ENCODE results near the gene DLG2. TPM values are rescaled to one million over a fixed set of nuclear protein-coding genes. Genes with fewer than 3 reads are reported as not detected.

The DLG2 gene
- total RNA-seq, 1 donor from 2014 or later, result 0.43 TPM

GRCh38 chr11:84193706-84194105 lies 1433.4 kb downstream of the DLG2 start:
- no peak for DNase-seq (ENCODE audit: low spot score in 2 of 2)
- no peak overlapping the region for H3K4me3 ChIP-seq
- H3K27me3 ChIP-seq, result no peaks in the 10 kb centered on the region
- H3K4me1 ChIP-seq, result no peaks in the 10 kb centered on the region
- no peaks in the 10 kb centered on the region for H3K36me3 ChIP-seq
- intact Hi-C loops (cut with DNase I), result no loop called here
- no peaks in the 10 kb centered on the region for H3K9me3 ChIP-seq
- H3K27ac ChIP-seq, result no peak overlapping the region
- TF ChIP-seq CTCF (IDR thresholded peaks at IDR 0.05), result no peak

DNA sequence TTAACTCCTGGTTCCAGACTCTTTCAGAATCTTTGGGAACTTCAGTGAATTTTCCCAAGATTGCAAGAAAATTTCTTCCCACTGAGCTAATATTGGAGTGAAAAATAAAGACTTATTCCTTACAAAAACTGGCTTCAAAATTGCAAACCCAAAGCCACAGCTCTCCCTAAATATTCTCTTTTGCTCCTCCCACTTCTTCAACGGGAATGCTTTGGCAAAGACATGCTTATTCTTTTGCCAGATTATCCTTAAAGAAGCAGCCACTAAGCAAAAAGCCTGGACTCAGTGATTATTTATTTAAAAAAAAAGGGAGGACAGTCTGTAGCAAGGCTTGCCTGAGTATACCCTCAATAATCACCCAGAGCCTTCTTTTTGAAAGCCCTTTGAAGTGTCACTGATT lies 1438.6 kb downstream of the DLG2 start:
- Histone ChIP-seq H3K4me1 (no peaks in the 10 kb centered on the region), H3K27me3 (no peaks in the 10 kb centered on the region), H3K27ac (no peak overlapping the region), H3K4me3 (no peak overlapping the region), H3K9me3 (no peaks in the 10 kb centered on the region), H3K36me3 (no peaks in the 10 kb centered on the region)
- TF ChIP-seq CTCF (IDR thresholded peaks at IDR 0.05), result no peak
- intact Hi-C loops (cut with DNase I), result no loop called here
- DNase-seq (ENCODE audit: low spot score in 2 of 2), result no peak

GRCh38 chr11:84173078-84173477 lies 1454.1 kb downstream of the DLG2 start:
- Histone ChIP-seq H3K27ac (no peak overlapping the region), H3K9me3 (no peaks in the 10 kb centered on the region), H3K36me3 (no peaks in the 10 kb centered on the region), H3K4me1 (no peaks in the 10 kb centered on the region), H3K27me3 (no peaks in the 10 kb centered on the region), H3K4me3 (no peak overlapping the region)
- no peak for TF ChIP-seq CTCF (IDR thresholded peaks at IDR 0.05)
- intact Hi-C loops (cut with DNase I), result no loop called here
- no peak for DNase-seq (ENCODE audit: low spot score in 2 of 2)

- Histone ChIP-seq H3K4me1 (no peaks in the 10 kb centered on the region), H3K27ac (no peak overlapping the region), H3K4me3 (no peak overlapping the region), H3K9me3 (peaks cover 0 to 7% of the 10 kb centered on the region in 2 donors), H3K36me3 (no peaks in the 10 kb centered on the region), H3K27me3 (no peaks in the 10 kb centered on the region)
- TF ChIP-seq CTCF (IDR thresholded peaks at IDR 0.05), result no peak
- intact Hi-C loops (cut with DNase I), result no loop called here
- DNase-seq (ENCODE audit: low spot score in 2 of 2), result no peak
These were observed 1462.0 kb downstream of the DLG2 start for GRCh38 chr11:84165139-84165538.

DNA sequence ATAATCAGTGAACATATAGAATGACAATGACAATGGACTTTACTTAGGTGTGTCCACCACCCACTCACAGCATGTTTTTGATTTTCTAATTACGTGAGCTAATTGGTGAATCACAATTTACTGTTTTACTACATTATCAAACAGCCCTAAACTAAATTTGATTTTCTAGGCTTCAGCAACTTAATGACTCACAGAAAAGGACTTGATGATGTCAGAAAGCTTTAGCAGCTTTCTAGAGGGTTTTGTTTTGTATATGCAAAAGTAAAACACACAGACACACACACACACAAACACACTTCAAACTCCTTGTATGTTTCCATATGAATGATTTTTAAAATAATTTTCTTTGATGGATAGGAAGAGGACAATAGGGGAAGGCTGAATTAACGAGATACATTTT lies 1462.4 kb downstream of the DLG2 start:
- no peaks in the 10 kb centered on the region for H3K36me3 ChIP-seq
- no peak overlapping the region for H3K4me3 ChIP-seq
- no peak for TF ChIP-seq CTCF (IDR thresholded peaks at IDR 0.05)
- H3K9me3 ChIP-seq, result peaks cover 0 to 7% of the 10 kb centered on the region in 2 donors
- DNase-seq (ENCODE audit: low spot score in 2 of 2), result no peak
- no peak overlapping the region for H3K27ac ChIP-seq
- H3K27me3 ChIP-seq, result no peaks in the 10 kb centered on the region
- intact Hi-C loops (cut with DNase I), result no loop called here
- no peaks in the 10 kb centered on the region for H3K4me1 ChIP-seq

GRCh38 chr11:84163116-84163515 lies 1464.0 kb downstream of the DLG2 start:
- Histone ChIP-seq H3K36me3 (no peaks in the 10 kb centered on the region), H3K4me3 (no peak overlapping the region), H3K27me3 (no peaks in the 10 kb centered on the region), H3K27ac (no peak overlapping the region), H3K9me3 (peaks cover 0 to 7% of the 10 kb centered on the region in 2 donors), H3K4me1 (no peaks in the 10 kb centered on the region)
- DNase-seq (ENCODE audit: low spot score in 2 of 2), result no peak
- intact Hi-C loops (cut with DNase I), result no loop called here
- no peak for TF ChIP-seq CTCF (IDR thresholded peaks at IDR 0.05)
